OCI-LY3 (cell line): Measurements from ENCODE around the gene CISTR.

Source experiments
- CTCF ChIP-seq: fragments of 200-600, 300-600 bp; sonication (generic); IDR thresholded peaks from 2 replicates; pipeline ENCODE4 v1.5.1; 2014; ENCODE audit warnings: antibody characterized with exemption, low read length, low read depth
- EZH2phosphoT487 ChIP-seq: fragments of 200-600 bp; shearing (Covaris generic); IDR thresholded peaks from 2 replicates; pipeline ENCODE4 v1.6.1; 2018; ENCODE audit warnings: antibody characterized with exemption, mixed run types, low read depth

- TF ChIP-seq CTCF, result peak; percentile 94
- no peak for TF ChIP-seq EZH2phosphoT487
Measured at GRCh38 chr12:53701518-53702264, 50.1 kb downstream of the CISTR start.
